K562 (cell line): ENCODE measurements around the gene OPA3. TPM values are rescaled to one million over a fixed set of nuclear protein-coding genes. Genes with fewer than 3 reads are reported as not detected.

ENCODE experiments used
- ATAC-seq: fragments of 200-7000 bp; cut with Tn5 transposase; 3 replicates; pipeline ENCODE4 v1.9.1; 2020; ENCODE audit warnings: moderate library complexity
- BruUV-seq: library from RNA; stranded (reverse); fragments of 400-500 nt; replicated peaks from 2 replicates; lab custom pipeline; 2021; lab: Mats Ljungman, UMichigan
- CTCF ChIA-PET: fragments of 300-600 bp; formaldehyde crosslinking; extraction: SDS; loops from one replicate; lab custom pipeline; 2021; ENCODE audit warnings: low intra/inter-chr PET ratio; lab: Yijun Ruan, JAX
- POLR2A ChIA-PET: fragments of 300-600, 350-650 bp; sonication (Branson Sonifier 250); formaldehyde crosslinking; extraction: SDS; loops from one replicate; lab custom pipeline; 2021; ENCODE audit warnings: antibody characterized with exemption, inconsistent platforms; lab: Yijun Ruan, JAX
- DNase-seq, 4 experiments: peaks; one replicate each; pipeline versions ENCODE4 v3.0.0 to v3.0.0-alpha.2; 2011 to 2018; ENCODE audit warnings: low spot score in 3 of 4, mixed read lengths in 3 of 4; ENCODE audit errors: extremely low read depth in 1 of 4
- FAIRE-seq: peaks from 2 replicates; lab custom pipeline; 2011; peaks lifted over from hg19 to GRCh38; lab: Jason Lieb, UNC
- H2AFZ ChIP-seq: 2 replicates; pipeline ENCODE4 v1.6.0; 2011; ENCODE audit warnings: low read depth, low read length, control low read depth, inconsistent platforms
- H3K27ac ChIP-seq: fragments of 200-600 bp; 3 replicates; pipeline ENCODE4 v1.8.0; 2011; ENCODE audit warnings: low read depth, mild to moderate bottlenecking, control low read depth, inconsistent platforms, low read length, moderate library complexity, mixed read lengths; ENCODE audit errors: extremely low read depth
- H3K27me3 ChIP-seq, 2 experiments: fragments of 300-600 bp in 1 of 2; 2 replicates in 1 of 2; 3 replicates in 1 of 2; pipeline versions ENCODE4 v1.6.0 to v1.8.0; 2011; ENCODE audit warnings: inconsistent platforms in 2 of 2, low read length in 2 of 2, mild to moderate bottlenecking in 1 of 2, mixed read lengths in 1 of 2, moderate library complexity in 1 of 2; ENCODE audit not compliant: control insufficient read depth in 2 of 2, insufficient read depth in 2 of 2
- H3K36me3 ChIP-seq: fragments of 300-600 bp; 3 replicates; pipeline ENCODE4 v1.8.0; 2011; ENCODE audit warnings: mild to moderate bottlenecking, low read length, inconsistent platforms; ENCODE audit not compliant: control insufficient read depth, insufficient read depth
- H3K4me1 ChIP-seq, 2 experiments: fragments of 200-600 bp in 1 of 2; replicated peaks in 1 of 2; 2 replicates in 1 of 2; 3 replicates in 1 of 2; pipeline versions ENCODE4 v1.5.1 to v1.8.0; 2011; ENCODE audit warnings: inconsistent platforms in 2 of 2, low read length in 2 of 2, mild to moderate bottlenecking in 1 of 2, mixed read lengths in 1 of 2, moderate library complexity in 1 of 2; ENCODE audit not compliant: control insufficient read depth in 2 of 2, insufficient read depth in 2 of 2
- H3K4me2 ChIP-seq: 2 replicates; pipeline ENCODE4 v1.6.1; 2011; ENCODE audit warnings: low read length, control low read depth, inconsistent platforms, mixed read lengths; ENCODE audit not compliant: insufficient read depth
- H3K4me3 ChIP-seq: fragments of 200-600 bp; sonication (generic), shearing (Covaris generic); 2 replicates; pipeline ENCODE4 v1.5.1; 2016; ENCODE audit warnings: control low read depth, inconsistent platforms
- H3K79me2 ChIP-seq: fragments of 200-600 bp; 3 replicates; pipeline ENCODE4 v1.8.0; 2011; ENCODE audit warnings: low read length, inconsistent platforms; ENCODE audit not compliant: control insufficient read depth, insufficient read depth
- H3K9ac ChIP-seq, 2 experiments: 2 replicates each; pipeline versions ENCODE4 v1.6.0 to v1.6.1; 2011; ENCODE audit warnings: low read depth in 2 of 2, low read length in 2 of 2, control low read depth in 1 of 2, inconsistent platforms in 1 of 2, mild to moderate bottlenecking in 1 of 2, mixed read lengths in 1 of 2; ENCODE audit not compliant: insufficient read depth in 1 of 2
- H3K9me1 ChIP-seq: one replicate; pipeline ENCODE4 v1.6.0; 2011; ENCODE audit warnings: inconsistent platforms, mild to moderate bottlenecking, low read length, moderate library complexity; ENCODE audit not compliant: control insufficient read depth, insufficient read depth
- H3K9me3 ChIP-seq: replicated peaks from 2 replicates; pipeline ENCODE4 v1.5.1; 2011; ENCODE audit warnings: low read depth, low read length, inconsistent platforms; ENCODE audit not compliant: control insufficient read depth, insufficient read depth
- H4K20me1 ChIP-seq: replicated peaks from 2 replicates; pipeline ENCODE4 v1.6.1; 2011; ENCODE audit warnings: low read length, inconsistent platforms, mixed read lengths; ENCODE audit not compliant: control insufficient read depth, insufficient read depth
- CBFB ChIP-seq: sonication (generic); formaldehyde crosslinking; IDR thresholded peaks from 2 replicates; pipeline ENCODE4 v1.4.0; 2020; ENCODE audit warnings: mild to moderate bottlenecking, missing genetic modification reagents
- CC2D1A ChIP-seq: fragments of 450-650 bp; IDR thresholded peaks from 2 replicates; pipeline ENCODE4 v1.6.1; 2017; ENCODE audit warnings: mild to moderate bottlenecking
- DPF2 ChIP-seq: fragments of 450-650 bp; IDR thresholded peaks from 2 replicates; pipeline ENCODE4 v1.6.1; 2016
- ETV1 ChIP-seq: fragments of 450-650 bp; conservative IDR thresholded peaks from 2 replicates; pipeline ENCODE4 v1.6.1; 2016; ENCODE audit warnings: missing genetic modification characterization, control low read depth, low read depth, missing compliant biosample characterization
- KLF16 ChIP-seq: IDR thresholded peaks from 2 replicates; pipeline ENCODE4 v1.6.1; 2016; ENCODE audit warnings: antibody characterized with exemption
- NONO ChIP-seq, 2 experiments: fragments of 200-400 bp in 1 of 2; fragments of 450-650 bp in 1 of 2; formaldehyde crosslinking in 1 of 2; IDR thresholded peaks; 2 replicates each; pipeline ENCODE4 v1.6.1; 2017; ENCODE audit warnings: low read depth in 2 of 2, mild to moderate bottlenecking in 2 of 2, moderate library complexity in 2 of 2, low read length in 1 of 2
- NRF1 ChIP-seq, 2 experiments: fragments of 450-650 bp; IDR thresholded peaks in 1 of 2; conservative IDR thresholded peaks in 1 of 2; 2 replicates each; pipeline ENCODE4 v1.6.1; 2014; ENCODE audit warnings: mild to moderate bottlenecking in 2 of 2
- RAD21 ChIP-seq, 2 experiments: fragments of 250-450 bp in 1 of 2; fragments of 450-650 bp in 1 of 2; sonication (Bioruptor Pico) in 1 of 2; formaldehyde crosslinking in 1 of 2; IDR thresholded peaks in 1 of 2; conservative IDR thresholded peaks in 1 of 2; 2 replicates each; pipeline versions ENCODE4 v1.4.0 to v1.8.0; 2020 to 2022; ENCODE audit warnings: mild to moderate bottlenecking in 2 of 2, moderate library complexity in 1 of 2
- TBP ChIP-seq: optimal IDR thresholded peaks from 2 replicates; pipeline ENCODE3; 2011; ENCODE audit warnings: low read depth, low read length, improper control_type of control experiment
- ZNF184 ChIP-seq: sonication (generic); formaldehyde crosslinking; IDR thresholded peaks from 2 replicates; pipeline ENCODE4 v1.5.0; 2020; ENCODE audit warnings: missing genetic modification reagents
- ZNF23 ChIP-seq: fragments of 250-450 bp; sonication (Bioruptor Pico); IDR thresholded peaks from 2 replicates; pipeline ENCODE4 v1.4.0; 2020; ENCODE audit warnings: mild to moderate bottlenecking
- WGBS: fragments of 100-300 bp; shearing (Covaris generic); methylation state at CpG from one replicate; pipeline ENCODE4 v1.1.6; 2016; ENCODE audit warnings: low coverage, mixed read lengths; ENCODE audit not compliant: insufficient coverage; ENCODE audit errors: missing lambda C conversion rate; 5-methylcytosine and 5-hydroxymethylcytosine counted together
- in situ Hi-C: fragments of 300-500 bp; cut with MboI; formaldehyde crosslinking; loops from 4 replicates; pipeline ENCODE4 v1.15.0; 2018; ENCODE audit warnings: inconsistent platforms, mixed read lengths
- intact Hi-C: fragments of 100-400 bp; cut with micrococcal nuclease; formaldehyde crosslinking; loops from 2 replicates; pipeline ENCODE4 v1.14.2; 2022
- polyA plus RNA-seq, 8 experiments: library from polyadenylated mRNA; depleted of rRNA in 4 of 8; stranded (reverse) in 5 of 8; unstranded in 3 of 8; fragments of >200 nt; fragmentation: Nextera tagmentation in 2 of 8; fragmentation: Illumina TruSeq in 1 of 8; extraction: Ambion mirVana in 2 of 8; extraction: Trizol in 1 of 8; gene quantifications; 2 replicates each; pipeline versions ENCODE4 v1.2.1 to v1.2.3, GENCODE V29; 2011 to 2014; ENCODE audit warnings: inconsistent platforms in 1 of 8, missing spikeins in 1 of 8
- total RNA-seq, 7 experiments: library from RNA; depleted of rRNA in 6 of 7; stranded (reverse); fragments of >200 nt in 6 of 7; fragmentation: Illumina TruSeq in 2 of 7; extraction: Trizol in 2 of 7; gene quantifications; 2 replicates each; pipeline versions ENCODE4 v1.2.1 to v1.2.3, GENCODE V29; 2011 to 2021; ENCODE audit warnings: low replicate concordance in 1 of 7
- TF ChIP-seq, protein P1 (sequence below), 3 experiments: IDR thresholded peaks in 2 of 3; conservative IDR thresholded peaks in 1 of 3; 2 replicates each; pipeline ENCODE4 v1.5.1; 2011 to 2012; ENCODE audit warnings: low read length in 3 of 3, mild to moderate bottlenecking in 3 of 3, control low read depth in 2 of 3, improper control_type of control experiment in 1 of 3, inconsistent platforms in 1 of 3, low read depth in 1 of 3, mixed read lengths in 1 of 3, moderate library complexity in 1 of 3; ENCODE audit not compliant: insufficient read depth in 2 of 3
- TF ChIP-seq, protein P2 (sequence below): fragments of 450-650 bp; IDR thresholded peaks from 2 replicates; pipeline ENCODE4 v1.6.1; 2014; ENCODE audit warnings: low read depth, mild to moderate bottlenecking, moderate library complexity, borderline replicate concordance
- TF ChIP-seq, protein P3 (sequence below): sonication (generic); formaldehyde crosslinking; IDR thresholded peaks from 2 replicates; pipeline ENCODE4 v1.4.0; 2020; ENCODE audit warnings: mild to moderate bottlenecking, missing genetic modification reagents

OPA3 gene
- total and polyA plus RNA-seq, 9 of the 15 experiments (the other 6 are each of a cell fraction or from before 2014, with no cell fraction given): 1.4 to 18.8 (median 9.0) TPM

DNA sequence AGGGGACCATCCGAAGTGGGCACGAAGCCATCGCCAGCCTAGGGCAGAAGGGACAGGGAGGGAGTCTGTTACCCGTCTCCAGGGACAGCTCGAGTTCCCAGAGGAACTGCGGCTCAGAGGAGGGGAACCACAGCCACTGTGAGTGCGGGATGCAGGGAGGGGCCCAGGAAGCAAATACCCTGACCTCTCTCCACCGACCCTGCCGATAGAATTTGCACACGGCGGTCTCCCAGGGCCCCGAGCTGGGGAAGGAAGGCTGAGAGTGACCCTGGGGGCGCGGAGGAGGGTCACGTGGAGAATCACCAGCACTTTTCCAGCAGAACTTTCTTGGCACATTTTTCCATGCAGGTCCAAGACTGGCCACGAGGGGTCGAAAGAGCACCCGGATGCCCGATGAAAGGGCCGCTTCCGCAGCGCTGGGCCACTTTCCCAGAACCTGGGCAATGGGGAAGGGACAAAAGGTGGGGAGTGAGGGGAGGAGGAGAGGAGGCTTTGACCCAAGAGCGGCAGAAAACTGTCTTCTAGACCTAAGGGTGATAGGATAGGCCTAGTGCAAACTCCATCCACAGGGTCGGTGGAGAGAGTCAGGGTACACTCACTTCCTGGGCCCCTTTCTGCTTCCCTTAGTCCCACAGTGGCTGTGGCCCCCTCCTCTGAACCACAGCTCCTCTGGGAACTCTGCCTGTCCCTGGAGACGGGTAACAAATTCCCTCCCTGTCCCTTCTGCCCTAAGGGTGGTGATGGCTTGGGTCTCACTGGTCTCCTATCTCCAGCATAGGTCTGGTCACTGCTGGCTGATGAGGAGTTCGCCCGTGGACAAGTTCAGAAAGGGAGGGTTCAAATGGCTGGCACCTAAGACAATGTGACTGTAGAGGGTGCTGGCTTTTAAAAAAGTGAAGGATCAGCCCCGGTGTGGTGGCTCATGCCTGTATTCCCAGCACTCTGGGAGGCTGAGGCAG lies 22.7 kb upstream of the OPA3 start:
- Histone ChIP-seq H4K20me1 (0 out of 2 replicates have a peak, but pooled peaks cover 2% of the 10 kb centered on the region), H3K9me1 (no peaks in the 10 kb centered on the region), H3K4me1 (peaks cover 6 to 12% of the 10 kb centered on the region in 2 experiments; a peak in 4 of 5 replicates), H3K4me3 (no peak overlapping the region), H3K9ac (peak overlapping the region; percentile 27 to 87; a peak in 3 of 4 replicates), H3K9me3 (no peaks in the 10 kb centered on the region), H3K27me3 (peaks cover 2 to 4% of the 10 kb centered on the region in 2 experiments; a peak in 4 of 5 replicates), H3K27ac (peak overlapping the region; percentile 49), H2AFZ (peak overlapping the region; percentile 96), H3K36me3 (peaks cover 22% of the 10 kb centered on the region; the same call in 2 of the 3 replicates), H3K79me2 (no peaks in the 10 kb centered on the region), H3K4me2 (peak overlapping the region; percentile 60)
- CTCF ChIA-PET: interaction anchor here (1.1 to 2.0 kb wide), 2 partner anchors 9 to 35 kb away, joined by 6 to 21 read pairs; no protein-coding TSS in a partner anchor
- ATAC-seq (peak; percentile 90), DNase-seq (peak; percentile 68 to 79 (median 76)), FAIRE-seq (peak; percentile 86)
- WGBS: 18% methylated on average over 25 of the region's 28 CpGs
- intact Hi-C loops: loop anchor here (1.0 kb wide), 1 partner anchor 36 kb away; no protein-coding TSS in a partner anchor
- BruUV-seq: no TSS peak
- POLR2A ChIA-PET: interaction anchor here (0.8 to 1.5 kb wide), 2 partner anchors 9 to 33 kb away, joined by 4 to 6 read pairs; no protein-coding TSS in a partner anchor
- in situ Hi-C loops: no loop called here
- TF ChIP-seq, protein P1, sequence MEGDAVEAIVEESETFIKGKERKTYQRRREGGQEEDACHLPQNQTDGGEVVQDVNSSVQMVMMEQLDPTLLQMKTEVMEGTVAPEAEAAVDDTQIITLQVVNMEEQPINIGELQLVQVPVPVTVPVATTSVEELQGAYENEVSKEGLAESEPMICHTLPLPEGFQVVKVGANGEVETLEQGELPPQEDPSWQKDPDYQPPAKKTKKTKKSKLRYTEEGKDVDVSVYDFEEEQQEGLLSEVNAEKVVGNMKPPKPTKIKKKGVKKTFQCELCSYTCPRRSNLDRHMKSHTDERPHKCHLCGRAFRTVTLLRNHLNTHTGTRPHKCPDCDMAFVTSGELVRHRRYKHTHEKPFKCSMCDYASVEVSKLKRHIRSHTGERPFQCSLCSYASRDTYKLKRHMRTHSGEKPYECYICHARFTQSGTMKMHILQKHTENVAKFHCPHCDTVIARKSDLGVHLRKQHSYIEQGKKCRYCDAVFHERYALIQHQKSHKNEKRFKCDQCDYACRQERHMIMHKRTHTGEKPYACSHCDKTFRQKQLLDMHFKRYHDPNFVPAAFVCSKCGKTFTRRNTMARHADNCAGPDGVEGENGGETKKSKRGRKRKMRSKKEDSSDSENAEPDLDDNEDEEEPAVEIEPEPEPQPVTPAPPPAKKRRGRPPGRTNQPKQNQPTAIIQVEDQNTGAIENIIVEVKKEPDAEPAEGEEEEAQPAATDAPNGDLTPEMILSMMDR (IDR thresholded peaks at IDR 0.05 in 2 of 3, conservative IDR thresholded peaks at IDR 0.05 in 1 of 3; ENCODE audit: insufficient read depth in 2 of 3, low read depth in 1 of 3, low read length in 3 of 3): peak; percentile 86 to 92 (median 90)
- TF ChIP-seq ETV1 (peak; percentile 86), NONO (IDR thresholded peaks at IDR 0.05; ENCODE audit: low read depth in 2 of 2, low read length in 1 of 2) (no peak), ZNF23 (CRISPR knock-in tag) (no peak), KLF16 (peak; percentile 56; the same call in 1 of the 2 replicates), RAD21 (CRISPR knock-in tag; conservative IDR thresholded peaks at IDR 0.05 in 1 of 2, IDR thresholded peaks at IDR 0.05 in 1 of 2) (peak; percentile 71 to 88), NRF1 (conservative IDR thresholded peaks at IDR 0.05 in 1 of 2, IDR thresholded peaks at IDR 0.05 in 1 of 2) (0 out of 4 replicates have a peak, but pooled peaks of 1 of the 2 experiments have one; percentile 19), CC2D1A (0 out of 2 replicates have a peak, but pooled peaks have one; percentile 58), TBP (no peak), CBFB (CRISPR knock-in tag) (0 out of 2 replicates have a peak, but pooled peaks have one; percentile 75), DPF2 (0 out of 2 replicates have a peak, but pooled peaks have one; percentile 17), ZNF184 (CRISPR knock-in tag) (no peak)
- TF ChIP-seq, protein P2, sequence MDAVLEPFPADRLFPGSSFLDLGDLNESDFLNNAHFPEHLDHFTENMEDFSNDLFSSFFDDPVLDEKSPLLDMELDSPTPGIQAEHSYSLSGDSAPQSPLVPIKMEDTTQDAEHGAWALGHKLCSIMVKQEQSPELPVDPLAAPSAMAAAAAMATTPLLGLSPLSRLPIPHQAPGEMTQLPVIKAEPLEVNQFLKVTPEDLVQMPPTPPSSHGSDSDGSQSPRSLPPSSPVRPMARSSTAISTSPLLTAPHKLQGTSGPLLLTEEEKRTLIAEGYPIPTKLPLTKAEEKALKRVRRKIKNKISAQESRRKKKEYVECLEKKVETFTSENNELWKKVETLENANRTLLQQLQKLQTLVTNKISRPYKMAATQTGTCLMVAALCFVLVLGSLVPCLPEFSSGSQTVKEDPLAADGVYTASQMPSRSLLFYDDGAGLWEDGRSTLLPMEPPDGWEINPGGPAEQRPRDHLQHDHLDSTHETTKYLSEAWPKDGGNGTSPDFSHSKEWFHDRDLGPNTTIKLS: 0 out of 2 replicates have a peak, but pooled peaks have one; percentile 21
- TF ChIP-seq, protein P3, sequence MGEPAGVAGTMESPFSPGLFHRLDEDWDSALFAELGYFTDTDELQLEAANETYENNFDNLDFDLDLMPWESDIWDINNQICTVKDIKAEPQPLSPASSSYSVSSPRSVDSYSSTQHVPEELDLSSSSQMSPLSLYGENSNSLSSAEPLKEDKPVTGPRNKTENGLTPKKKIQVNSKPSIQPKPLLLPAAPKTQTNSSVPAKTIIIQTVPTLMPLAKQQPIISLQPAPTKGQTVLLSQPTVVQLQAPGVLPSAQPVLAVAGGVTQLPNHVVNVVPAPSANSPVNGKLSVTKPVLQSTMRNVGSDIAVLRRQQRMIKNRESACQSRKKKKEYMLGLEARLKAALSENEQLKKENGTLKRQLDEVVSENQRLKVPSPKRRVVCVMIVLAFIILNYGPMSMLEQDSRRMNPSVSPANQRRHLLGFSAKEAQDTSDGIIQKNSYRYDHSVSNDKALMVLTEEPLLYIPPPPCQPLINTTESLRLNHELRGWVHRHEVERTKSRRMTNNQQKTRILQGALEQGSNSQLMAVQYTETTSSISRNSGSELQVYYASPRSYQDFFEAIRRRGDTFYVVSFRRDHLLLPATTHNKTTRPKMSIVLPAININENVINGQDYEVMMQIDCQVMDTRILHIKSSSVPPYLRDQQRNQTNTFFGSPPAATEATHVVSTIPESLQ: 0 out of 2 replicates have a peak, but pooled peaks have one; percentile 81
